Aorta (tissue), 5 donors: ENCODE results near the gene RCSD1. TPM values are rescaled to one million over a fixed set of nuclear protein-coding genes. Genes with fewer than 3 reads are reported as not detected.

Source experiments
- ATAC-seq: fragments of 200-7000 bp; cut with Tn5 transposase; one replicate; pipeline ENCODE4 v1.9.1; 2022; ENCODE audit warnings: moderate library complexity; ENCODE audit not compliant: low FRiP score
- DNase-seq, 2 donors: peaks; one replicate each; pipeline ENCODE4 v3.0.0-alpha.2; 2020
- H3K27ac ChIP-seq, 2 donors: one replicate each; pipeline ENCODE4 v1.5.1; 2013; ENCODE audit warnings: low read length in 2 of 2, mild to moderate bottlenecking in 2 of 2, moderate library complexity in 2 of 2, control low read depth in 1 of 2, inconsistent platforms in 1 of 2, low read depth in 1 of 2
- H3K27me3 ChIP-seq, 2 donors: one replicate each; pipeline ENCODE4 v1.6.1; 2013; ENCODE audit warnings: control low read depth in 1 of 2, low read length in 1 of 2, mild to moderate bottlenecking in 1 of 2, moderate library complexity in 1 of 2; ENCODE audit not compliant: insufficient read depth in 2 of 2, control insufficient read depth in 1 of 2
- H3K36me3 ChIP-seq, 2 donors: one replicate each; pipeline ENCODE4 v1.6.1; 2013; ENCODE audit warnings: control low read depth in 1 of 2, low read length in 1 of 2, mild to moderate bottlenecking in 1 of 2; ENCODE audit not compliant: insufficient read depth in 2 of 2, control insufficient read depth in 1 of 2
- H3K4me1 ChIP-seq, 2 donors: one replicate each; pipeline ENCODE4 v1.6.1; 2013; ENCODE audit warnings: low read length in 2 of 2, control low read depth in 1 of 2, mild to moderate bottlenecking in 1 of 2, moderate library complexity in 1 of 2; ENCODE audit not compliant: insufficient read depth in 2 of 2, control insufficient read depth in 1 of 2
- H3K4me3 ChIP-seq, 2 donors: one replicate each; pipeline ENCODE4 v1.5.1; 2013; ENCODE audit warnings: low read length in 2 of 2, control low read depth in 1 of 2, mild to moderate bottlenecking in 1 of 2
- H3K9me3 ChIP-seq: one replicate; pipeline ENCODE4 v1.6.1; 2013; ENCODE audit warnings: mild to moderate bottlenecking, low read length; ENCODE audit not compliant: control insufficient read depth
- WGBS, 2 donors: extraction: QIAGEN DNeasy Blood & Tissue Kit; methylation state at CpG; one replicate each; pipeline ENCODE4 v1.1.7; 2013; 5-methylcytosine and 5-hydroxymethylcytosine counted together
- intact Hi-C, 2 donors: fragments of 100-400 bp; cut with DNase I; formaldehyde crosslinking; loops; one replicate each; pipeline versions ENCODE4 v1.14.2 to v1.15.0; 2022
- polyA plus RNA-seq, 2 donors: library from polyadenylated mRNA; stranded (reverse); fragments of 200-250 nt; gene quantifications; one replicate each; pipeline ENCODE4 v1.2.3, GENCODE V29; 2013
- total RNA-seq, 2 donors: library from RNA; stranded (reverse); fragmentation: NEBNext Ultra II Directional; extraction: Animal tissue kit (Norgen Biotek cat#: 25700); gene quantifications; one replicate each; pipeline ENCODE4 v1.2.1, GENCODE V29; 2021
- donor health status: healthy with polysubstance abuse.
- donor health status: Bipolar disorder and iron deficiency.
- donor health status: DM: no; HTN: no; CAD: no.
- donor health status: DM: no; HTN: no; CAD: no.
- donor health status: DM: yes; HTN: yes; CAD: no.

Gene RCSD1
- total and polyA plus RNA-seq, 4 donors = 8.7 to 17.9 (median 10.5) TPM

DNA sequence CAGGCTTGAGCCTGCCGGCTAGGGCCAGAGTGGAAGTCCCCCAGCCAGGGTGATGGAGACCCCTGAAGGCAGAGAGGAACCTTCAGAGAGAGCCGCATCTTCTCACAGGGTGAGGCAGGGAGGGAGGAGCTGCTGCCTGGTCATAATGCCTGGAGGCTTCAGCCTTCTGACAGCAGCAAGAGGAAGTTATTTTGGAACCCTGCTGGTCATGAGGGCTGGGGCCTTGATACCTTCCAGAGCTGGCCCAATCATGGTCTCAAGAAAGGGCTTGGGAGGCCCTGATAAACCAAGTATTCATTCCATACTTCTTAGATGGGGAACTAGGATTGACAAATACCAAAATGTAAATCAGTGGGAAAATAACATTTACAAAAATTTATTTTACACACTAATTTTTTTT, 65.1 kb downstream of the RCSD1 start:
- ATAC-seq = no peak
- Histone ChIP-seq H3K4me3 (no peak overlapping the region), H3K36me3 (no peaks in the 10 kb centered on the region), H3K27ac (no peak overlapping the region), H3K4me1 (peaks cover 0 to 4% of the 10 kb centered on the region in 2 donors), H3K27me3 (no peaks in the 10 kb centered on the region), H3K9me3 (no peaks in the 10 kb centered on the region)
- DNase-seq = no peak
- intact Hi-C loops = no loop called here
- 83% methylated on average over 2 of the region's 2 CpGs for WGBS, 2 donors

DNA sequence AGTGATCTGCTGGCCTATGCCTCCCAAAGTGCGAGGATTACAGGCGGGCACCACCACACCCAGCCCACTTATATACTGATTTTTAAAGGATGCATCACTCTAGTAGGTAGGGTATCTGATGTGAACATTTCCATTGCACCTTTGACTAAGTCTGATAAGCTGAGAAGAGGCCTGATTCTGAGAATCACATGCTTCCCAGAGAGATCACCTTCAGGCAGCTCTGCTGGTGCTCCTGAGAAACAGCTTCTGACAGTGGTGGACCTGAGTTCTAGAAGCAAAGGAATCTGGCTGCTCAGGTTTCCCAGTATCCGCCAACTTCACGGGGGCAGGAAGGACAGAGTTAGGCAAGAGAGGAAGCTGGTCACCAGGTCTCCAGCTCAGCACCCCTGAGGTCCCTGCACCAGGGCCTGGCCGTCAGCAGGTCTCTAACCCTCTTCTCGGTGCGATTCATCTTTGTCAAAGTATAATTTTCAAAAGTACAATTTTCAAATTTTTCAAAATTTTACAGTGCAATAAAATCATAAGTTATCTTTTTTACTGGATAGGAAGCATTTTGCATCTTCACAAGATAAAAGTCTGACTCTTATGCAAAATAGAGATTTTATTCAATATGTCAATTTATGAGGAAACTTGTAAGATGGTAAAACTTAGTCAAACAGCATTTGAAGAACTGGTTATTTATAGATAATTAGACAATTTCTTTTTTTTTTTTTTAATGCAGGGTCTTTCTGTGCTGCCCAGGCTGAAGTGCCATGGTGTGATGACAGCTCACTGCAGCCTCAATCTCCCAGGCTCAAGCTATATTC, 65.9 kb downstream of the RCSD1 start:
- WGBS, 2 donors = 92 to 94% methylated on average over 7 of the region's 7 CpGs
- no peak for DNase-seq
- H3K27me3 ChIP-seq = no peaks in the 10 kb centered on the region
- H3K36me3 ChIP-seq = no peaks in the 10 kb centered on the region
- peaks cover 3 to 4% of the 10 kb centered on the region in 2 donors for H3K4me1 ChIP-seq
- no peak for ATAC-seq
- intact Hi-C loops = no loop called here
- no peaks in the 10 kb centered on the region for H3K9me3 ChIP-seq
- no peak overlapping the region for H3K27ac ChIP-seq
- no peak overlapping the region for H3K4me3 ChIP-seq

DNA sequence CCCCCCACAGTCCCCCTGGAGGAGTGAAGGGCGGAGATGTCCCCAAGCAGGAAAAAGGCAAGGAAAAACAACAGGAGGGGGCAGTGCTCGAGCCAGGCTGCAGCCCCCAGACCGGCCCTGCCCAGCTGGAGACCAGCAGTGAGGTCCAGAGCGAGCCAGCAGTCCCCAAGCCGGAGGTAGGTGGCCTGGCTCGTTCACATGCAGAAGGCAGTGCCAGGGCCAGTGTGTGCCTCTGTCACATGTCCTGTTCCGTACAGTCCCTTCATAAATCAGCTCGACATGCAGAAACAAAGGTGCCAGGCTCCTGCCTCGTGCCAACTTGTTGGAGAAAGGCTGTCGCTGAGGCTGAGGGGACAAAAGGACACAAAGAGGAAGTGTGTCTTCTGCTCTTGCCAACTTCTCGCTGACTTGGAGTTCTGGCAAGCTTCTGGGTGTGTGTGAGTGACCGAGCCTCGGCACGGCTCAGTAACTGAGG, 67.7 kb downstream of the RCSD1 start:
- Histone ChIP-seq H3K27ac (peak overlapping the region in 1 of 2 donors; percentile 42), H3K4me3 (no peak overlapping the region), H3K27me3 (no peaks in the 10 kb centered on the region), H3K36me3 (no peaks in the 10 kb centered on the region), H3K9me3 (no peaks in the 10 kb centered on the region), H3K4me1 (peaks cover 4% of the 10 kb centered on the region in 2 donors)
- DNase-seq (peak in 1 of 2 donors; percentile 82), ATAC-seq (peak; percentile 78)
- intact Hi-C loops = no loop called here
- 7 to 9% methylated on average over 14 of the region's 14 CpGs for WGBS, 2 donors

DNA sequence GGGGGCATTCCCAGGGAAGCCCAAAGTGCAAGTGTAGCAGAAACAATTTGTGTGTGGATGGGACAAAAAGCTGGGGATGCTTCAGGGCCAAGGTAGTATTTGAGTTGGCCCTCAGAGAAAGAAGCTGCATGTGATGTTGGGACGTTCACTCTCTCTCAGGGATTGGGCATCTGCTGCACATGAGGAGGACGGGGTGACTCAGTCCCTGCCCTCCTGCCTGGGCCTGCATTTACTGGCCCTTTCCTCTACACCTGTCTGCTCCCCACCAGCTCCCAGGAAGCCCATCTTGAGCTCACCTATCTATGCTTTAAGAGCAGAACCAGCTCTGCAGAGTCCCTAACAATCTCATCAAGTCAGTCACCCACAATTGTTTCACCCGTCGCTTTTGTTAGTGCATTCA, 68.3 kb downstream of the RCSD1 start:
- no peak overlapping the region for H3K4me3 ChIP-seq
- peaks cover 4% of the 10 kb centered on the region in 2 donors for H3K4me1 ChIP-seq
- H3K9me3 ChIP-seq = no peaks in the 10 kb centered on the region
- H3K27me3 ChIP-seq = no peaks in the 10 kb centered on the region
- no peaks in the 10 kb centered on the region for H3K36me3 ChIP-seq
- no peak overlapping the region for H3K27ac ChIP-seq
- DNase-seq (no peak), ATAC-seq (peak; percentile 39)
- intact Hi-C loops = no loop called here
- 55 to 62% methylated on average over 3 to 4 of the region's 4 CpGs for WGBS, 2 donors

DNA sequence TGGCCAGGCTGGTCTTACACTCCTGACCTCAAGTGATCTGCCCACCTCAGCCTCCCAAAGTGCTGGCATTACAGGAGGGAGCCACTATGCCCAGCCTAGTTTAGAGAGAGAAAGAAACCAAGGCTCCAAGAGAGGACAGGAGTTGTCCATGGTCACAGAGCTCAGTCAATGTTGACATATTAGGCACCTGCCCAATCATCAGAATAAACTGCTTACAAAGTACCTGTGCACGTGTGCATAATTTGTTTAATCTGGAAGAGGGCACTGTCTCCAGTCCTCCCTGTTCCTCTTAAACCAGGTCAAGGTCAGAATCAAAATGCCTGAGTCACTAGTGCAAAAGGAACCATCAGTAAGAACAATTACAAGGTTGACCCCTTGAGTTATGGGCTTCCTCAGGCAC, 71.5 kb downstream of the RCSD1 start:
- no peaks in the 10 kb centered on the region for H3K27me3 ChIP-seq
- H3K9me3 ChIP-seq = no peaks in the 10 kb centered on the region
- 83 to 87% methylated on average over 1 of the region's 1 CpG for WGBS, 2 donors
- peaks cover 4% of the 10 kb centered on the region in 2 donors for H3K4me1 ChIP-seq
- no peaks in the 10 kb centered on the region for H3K36me3 ChIP-seq
- DNase-seq = no peak
- intact Hi-C loops = no loop called here
- ATAC-seq = no peak
- H3K4me3 ChIP-seq = no peak overlapping the region
- no peak overlapping the region for H3K27ac ChIP-seq

DNA sequence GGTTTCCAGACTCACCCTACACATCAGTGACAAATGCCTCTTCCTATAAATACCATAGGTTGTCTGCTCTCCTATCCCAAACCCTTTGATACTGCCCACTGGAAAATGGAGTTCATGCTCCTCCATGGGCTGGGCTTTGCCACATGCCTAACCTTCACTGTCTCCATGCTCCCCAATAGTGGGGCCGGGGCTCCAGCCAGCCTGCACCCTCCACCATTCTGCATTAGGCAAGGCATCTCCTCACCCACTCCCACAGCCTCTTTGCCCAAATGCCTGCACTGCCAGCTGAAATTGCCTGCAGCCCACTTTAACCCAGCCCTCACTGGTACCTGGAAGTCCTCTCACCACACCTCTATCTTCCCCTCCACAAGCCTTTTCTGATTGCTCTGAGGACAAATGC, 73.5 kb downstream of the RCSD1 start:
- Histone ChIP-seq H3K4me1 (peaks cover 0 to 4% of the 10 kb centered on the region in 2 donors), H3K4me3 (no peak overlapping the region), H3K36me3 (no peaks in the 10 kb centered on the region), H3K9me3 (no peaks in the 10 kb centered on the region), H3K27me3 (no peaks in the 10 kb centered on the region), H3K27ac (no peak overlapping the region)
- no peak for ATAC-seq
- 94% methylated on average over 1 of the region's 1 CpG for WGBS, 2 donors
- DNase-seq = no peak
- intact Hi-C loops = no loop called here

DNA sequence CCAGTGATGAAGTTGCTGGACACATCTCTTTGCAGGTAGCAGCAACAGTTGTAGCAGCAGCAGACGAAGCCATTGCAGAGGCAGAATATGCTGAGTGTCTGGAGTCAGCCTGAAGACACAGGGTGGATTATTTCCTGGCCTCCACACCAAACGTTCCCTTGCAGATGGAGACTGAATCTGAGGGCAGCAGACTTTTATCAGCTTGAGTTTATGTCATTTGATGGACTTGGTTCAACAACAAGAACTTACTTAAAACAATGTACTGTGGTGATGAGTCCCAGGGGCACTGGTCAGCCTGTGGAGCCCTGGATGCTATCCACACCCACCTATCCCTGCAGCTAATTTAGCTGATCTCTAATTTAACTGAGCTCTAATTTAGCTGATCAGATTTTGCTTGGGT, 74.7 kb downstream of the RCSD1 start:
- Histone ChIP-seq H3K4me3 (no peak overlapping the region), H3K4me1 (peaks cover 0 to 4% of the 10 kb centered on the region in 2 donors), H3K27me3 (no peaks in the 10 kb centered on the region), H3K36me3 (no peaks in the 10 kb centered on the region), H3K27ac (no peak overlapping the region), H3K9me3 (no peaks in the 10 kb centered on the region)
- intact Hi-C loops = no loop called here
- DNase-seq (no peak), ATAC-seq (no peak)
- WGBS, 2 donors = 49 to 51% methylated on average over 2 of the region's 2 CpGs

DNA sequence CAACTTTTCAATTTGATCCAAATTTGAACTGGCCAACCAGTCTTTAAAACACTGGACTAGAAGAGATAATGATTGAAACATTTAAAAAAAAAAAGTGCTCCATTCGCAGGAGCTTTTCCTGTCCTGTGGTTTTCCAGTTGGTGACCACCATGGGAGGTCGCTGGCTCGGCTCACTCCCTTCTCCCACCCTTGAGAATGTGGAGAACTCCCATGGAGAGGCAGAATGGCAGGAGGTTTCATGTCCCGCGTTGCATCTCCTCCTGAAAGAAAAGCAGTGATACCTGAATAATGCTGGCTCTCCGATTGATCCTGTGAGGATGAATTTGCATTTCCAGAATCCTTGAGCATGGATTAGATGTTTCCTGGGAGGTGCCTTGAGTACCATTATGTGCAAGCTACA, 75.2 kb downstream of the RCSD1 start:
- Histone ChIP-seq H3K4me3 (no peak overlapping the region), H3K27me3 (no peaks in the 10 kb centered on the region), H3K9me3 (no peaks in the 10 kb centered on the region), H3K36me3 (no peaks in the 10 kb centered on the region), H3K27ac (no peak overlapping the region), H3K4me1 (peaks cover 0 to 4% of the 10 kb centered on the region in 2 donors)
- DNase-seq (no peak), ATAC-seq (no peak)
- WGBS, 2 donors = 79 to 82% methylated on average over 6 of the region's 6 CpGs
- intact Hi-C loops = no loop called here

DNA sequence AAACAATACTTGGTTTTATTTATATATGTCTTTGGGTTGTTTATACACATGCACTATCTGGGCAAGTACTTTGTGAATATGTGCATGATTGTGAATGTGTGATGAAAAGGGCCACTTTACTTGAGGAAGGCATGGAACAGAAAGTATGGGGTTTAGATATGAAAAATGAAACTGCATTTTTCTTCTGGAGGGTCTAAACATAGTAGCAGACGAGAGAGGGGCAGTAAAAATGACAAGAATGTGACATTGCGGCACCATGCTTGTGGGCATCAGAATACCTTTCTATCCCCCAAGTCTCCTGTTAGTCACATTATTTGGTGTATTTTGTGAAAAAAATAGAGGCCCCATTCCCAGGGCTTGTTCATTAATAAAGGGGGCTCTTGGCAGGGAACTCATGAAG, 76.3 kb downstream of the RCSD1 start:
- no peak overlapping the region for H3K4me3 ChIP-seq
- no peaks in the 10 kb centered on the region for H3K9me3 ChIP-seq
- no peak for DNase-seq
- no peaks in the 10 kb centered on the region for H3K36me3 ChIP-seq
- ATAC-seq = no peak
- intact Hi-C loops = no loop called here
- H3K27ac ChIP-seq = no peak overlapping the region
- no peaks in the 10 kb centered on the region for H3K27me3 ChIP-seq
- 68 to 73% methylated on average over 2 of the region's 2 CpGs for WGBS, 2 donors
- H3K4me1 ChIP-seq = no peaks in the 10 kb centered on the region
